T47D (cell line): ENCODE data around the gene ALG2.

Source experiments
- DNase-seq, 2 experiments: peaks; one replicate each; pipeline versions ENCODE4 v3.0.0 to v3.0.0-alpha.2; 2011 to 2012; ENCODE audit warnings: low read depth in 1 of 2, low spot score in 1 of 2
- JUND ChIP-seq: IDR thresholded peaks from 2 replicates; pipeline ENCODE4 v1.6.1; 2012; ENCODE audit warnings: low read depth
- in situ Hi-C: cut with HindIII; loops from 2 replicates; pipeline ENCODE4 v1.10.0; 2016; ENCODE audit warnings: low sequenced_read_pairs, low pct_unique_long_range_greater_than_20kb

The ALG2 gene

DNA sequence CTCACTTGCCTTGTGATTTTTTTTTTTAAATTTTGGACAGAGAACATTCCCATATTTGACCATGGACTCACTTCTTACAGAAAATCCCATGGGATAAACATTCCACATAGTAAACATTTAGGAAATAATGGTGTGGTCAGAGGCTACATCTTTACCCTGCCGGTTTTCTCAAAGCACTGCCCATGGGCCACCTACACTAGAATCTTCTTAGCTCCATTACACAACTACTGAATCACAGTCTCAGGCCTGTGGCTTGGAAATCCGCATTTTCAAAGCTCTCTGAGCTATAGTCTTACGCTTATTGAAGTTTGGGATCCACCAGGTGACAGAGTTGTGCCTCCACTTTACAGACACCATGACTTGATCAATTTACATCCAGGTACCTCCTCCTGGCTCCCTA, 39.4 kb downstream of the ALG2 start:
- in situ Hi-C loops: no loop called here
- DNase-seq: no peak
- no peak for TF ChIP-seq JUND

DNA sequence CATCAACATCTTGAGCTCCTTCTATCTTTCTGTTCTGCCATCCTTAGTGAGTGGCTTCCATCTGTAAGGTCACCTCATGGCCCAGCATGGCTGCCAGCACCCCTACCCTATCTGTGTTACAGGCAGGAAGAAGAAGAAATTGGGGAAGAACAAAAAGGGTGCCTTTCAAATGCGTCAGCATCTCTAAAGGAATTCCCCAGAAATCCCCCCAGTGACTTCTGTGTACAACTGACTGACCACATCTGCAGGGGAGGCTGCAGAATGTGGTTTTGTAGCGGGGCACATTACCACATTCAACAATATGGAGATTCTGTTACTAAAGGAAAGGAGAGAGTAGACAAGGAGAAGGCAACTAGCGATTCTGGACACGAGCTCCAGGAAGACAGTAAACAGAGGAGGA, 40.1 kb downstream of the ALG2 start:
- in situ Hi-C loops: no loop called here

DNA sequence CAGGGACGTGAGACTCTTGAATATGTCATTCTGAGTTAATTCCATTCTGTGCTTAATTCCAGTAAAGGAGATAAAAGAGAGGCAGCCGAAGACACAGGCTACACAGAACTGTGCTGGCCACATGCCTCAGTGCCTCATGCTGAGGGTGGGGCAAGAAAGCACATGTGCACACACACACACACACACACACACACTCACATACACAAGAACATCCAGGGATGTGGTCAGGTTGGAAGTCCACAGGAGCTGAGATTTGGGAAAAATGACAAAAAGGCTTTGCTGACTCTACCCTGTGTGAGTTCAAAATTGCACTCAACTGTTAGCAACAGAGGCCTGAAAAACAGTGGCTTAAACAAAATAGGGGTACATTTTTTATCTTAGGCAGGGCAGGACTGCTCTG, 40.5 kb downstream of the ALG2 start:
- in situ Hi-C loops: no loop called here
- DNase-seq: no peak
- no peak for TF ChIP-seq JUND

More for the DNA sequence above, 40.1 kb downstream of the ALG2 start:
- no peak for DNase-seq
- no peak for TF ChIP-seq JUND

DNA sequence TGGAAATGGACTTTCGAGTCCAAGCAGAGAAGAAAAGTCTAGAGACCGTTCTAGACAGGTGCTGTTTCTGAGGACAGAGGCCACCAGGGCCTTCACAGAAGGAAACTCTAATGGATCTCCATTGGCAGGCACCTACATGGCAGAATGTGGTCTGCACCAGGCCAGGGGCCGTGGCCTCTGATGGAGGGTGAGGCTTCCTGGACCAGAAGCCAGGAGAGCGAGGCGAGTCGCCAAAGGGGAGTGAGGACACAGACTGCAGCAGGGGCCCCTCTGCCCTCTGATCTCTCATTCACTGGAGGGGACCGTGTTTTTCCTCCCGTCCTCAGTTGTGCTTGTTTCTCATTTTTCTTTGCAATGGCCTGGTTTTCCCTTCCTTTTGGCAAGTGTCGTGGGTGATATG, 41.1 kb downstream of the ALG2 start:
- in situ Hi-C loops: no loop called here
- no peak for DNase-seq
- no peak for TF ChIP-seq JUND

DNA sequence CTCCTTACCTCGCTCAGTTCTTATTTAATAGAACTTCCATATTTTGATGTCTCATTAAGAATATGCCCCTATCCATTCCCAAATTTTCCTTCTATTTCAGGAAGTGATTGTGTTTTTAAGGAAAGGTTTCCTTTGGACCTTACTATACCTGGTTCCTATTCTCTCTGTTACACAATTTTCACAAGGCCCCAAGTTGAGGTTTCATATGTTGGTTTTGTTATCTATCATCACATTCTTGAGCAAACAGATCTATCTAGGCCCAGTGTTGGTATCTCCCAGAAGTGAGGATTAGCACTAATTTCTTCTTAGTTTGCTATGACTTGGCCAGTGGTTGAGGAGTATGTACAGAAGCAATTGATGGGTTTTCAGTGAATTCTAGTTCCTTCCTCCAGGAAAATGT, 41.5 kb downstream of the ALG2 start:
- no peak for TF ChIP-seq JUND
- DNase-seq: no peak
- in situ Hi-C loops: no loop called here

DNA sequence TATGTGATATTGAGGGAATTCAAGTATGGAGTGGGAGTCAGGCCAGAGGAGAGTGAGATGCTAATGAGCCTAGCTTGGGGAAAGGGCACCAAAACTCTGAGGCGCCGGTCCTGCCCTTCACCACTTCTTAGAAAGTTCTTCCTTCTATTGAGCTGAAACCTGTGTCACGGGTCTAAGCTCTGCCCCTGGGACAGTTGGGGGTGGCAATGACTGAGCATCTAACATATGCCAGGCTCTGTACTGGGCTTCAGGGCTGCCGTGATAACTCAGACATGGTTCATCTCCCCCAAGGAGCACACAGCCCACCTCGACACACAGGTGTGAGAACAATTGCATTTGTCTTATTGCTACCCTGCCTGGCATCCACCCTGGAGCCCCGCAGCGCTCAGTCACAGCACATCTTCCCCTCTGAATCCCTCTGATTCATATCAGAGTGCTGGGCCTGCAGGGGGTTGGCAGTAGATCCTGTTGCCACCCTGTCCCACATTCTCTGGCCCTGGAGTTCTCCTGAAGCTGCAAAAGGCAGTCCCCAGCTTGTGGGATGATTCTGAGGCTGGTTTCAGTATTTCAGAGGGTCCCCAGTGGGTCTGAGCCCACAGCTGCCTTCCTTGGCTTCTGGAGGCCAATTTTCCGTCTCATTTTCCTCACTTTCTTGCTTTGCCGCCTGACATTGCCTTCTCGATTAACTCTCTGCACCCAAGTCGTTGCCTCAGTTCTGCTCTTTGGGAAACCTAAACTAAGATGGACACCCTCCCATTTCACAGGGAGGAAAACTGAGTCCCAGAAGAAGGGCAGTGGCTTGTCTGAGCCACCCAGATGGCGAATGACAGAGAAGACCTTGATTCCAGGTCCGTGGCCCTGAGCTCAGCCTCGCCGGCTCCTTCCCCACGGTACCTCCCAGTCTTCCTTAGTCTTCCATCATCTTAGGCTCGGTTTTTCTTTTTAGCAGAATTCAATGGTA, 42.5 kb downstream of the ALG2 start:
- no peak for TF ChIP-seq JUND
- in situ Hi-C loops: no loop called here

DNA sequence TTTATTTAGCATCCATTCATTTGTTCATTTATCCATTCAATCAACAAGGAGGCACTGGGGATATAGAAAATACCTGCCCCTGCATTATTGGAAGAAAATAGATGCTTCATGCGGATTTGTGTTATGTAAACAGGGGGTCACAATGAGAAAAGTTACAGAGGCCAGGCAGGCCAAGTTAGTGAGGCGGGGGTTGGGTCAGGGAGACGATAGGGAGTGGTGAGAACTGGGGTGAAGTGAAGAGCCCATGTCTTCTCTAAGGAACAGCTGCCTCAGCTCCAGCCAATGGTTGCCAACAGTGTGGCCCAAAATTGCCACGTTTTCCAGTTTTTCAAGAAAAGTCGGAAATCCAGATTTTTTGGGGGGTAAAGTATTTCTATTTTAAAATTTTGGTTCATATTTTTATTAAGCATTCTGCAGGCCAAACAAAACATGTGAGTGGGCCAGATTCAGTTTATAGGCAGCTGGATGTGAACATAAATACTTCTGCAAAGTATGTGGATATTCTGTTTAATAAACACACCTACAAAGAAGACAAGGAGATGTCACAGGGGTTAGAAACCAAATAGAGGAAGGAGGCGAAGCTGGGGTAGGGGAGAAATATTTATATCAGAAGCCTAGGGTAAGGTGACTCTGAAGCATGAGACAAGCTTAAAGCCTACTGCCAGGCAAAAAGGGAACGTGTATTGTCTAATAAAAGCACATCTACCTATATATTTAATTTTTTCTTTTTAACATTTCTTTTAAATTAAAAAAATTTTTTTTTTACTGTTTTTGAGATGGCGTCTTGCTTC, 44.0 kb downstream of the ALG2 start:
- no peak for TF ChIP-seq JUND
- in situ Hi-C loops: no loop called here

More for the DNA sequence above, 42.5 kb downstream of the ALG2 start:
- no peak for DNase-seq

DNA sequence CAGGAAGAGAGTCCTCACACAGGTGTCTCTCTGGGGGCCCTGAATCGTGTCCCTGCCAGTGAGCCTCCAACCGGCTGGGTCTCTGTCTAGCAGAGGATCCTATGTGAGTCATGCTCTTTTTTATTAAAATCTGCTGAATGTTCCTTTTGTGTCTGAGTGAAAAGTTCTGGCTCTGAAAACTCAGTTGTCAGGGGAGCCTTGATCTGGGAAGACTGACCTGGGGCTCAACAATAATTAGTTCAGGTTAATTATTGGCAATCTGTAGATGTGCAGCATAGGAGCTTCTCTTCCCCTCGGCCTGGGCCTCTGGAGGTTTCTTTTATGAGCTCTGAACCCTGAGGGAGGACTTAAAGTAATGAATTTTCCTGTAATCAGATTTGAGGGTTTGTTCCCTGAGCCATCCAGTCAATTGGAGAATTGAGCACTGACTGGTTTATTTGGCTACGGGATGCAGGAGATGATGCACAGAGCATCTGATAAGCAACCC, 45.2 kb downstream of the ALG2 start:
- TF ChIP-seq JUND: no peak
- DNase-seq: no peak
- in situ Hi-C loops: no loop called here

More for the DNA sequence above, 44.0 kb downstream of the ALG2 start:
- DNase-seq: no peak

DNA sequence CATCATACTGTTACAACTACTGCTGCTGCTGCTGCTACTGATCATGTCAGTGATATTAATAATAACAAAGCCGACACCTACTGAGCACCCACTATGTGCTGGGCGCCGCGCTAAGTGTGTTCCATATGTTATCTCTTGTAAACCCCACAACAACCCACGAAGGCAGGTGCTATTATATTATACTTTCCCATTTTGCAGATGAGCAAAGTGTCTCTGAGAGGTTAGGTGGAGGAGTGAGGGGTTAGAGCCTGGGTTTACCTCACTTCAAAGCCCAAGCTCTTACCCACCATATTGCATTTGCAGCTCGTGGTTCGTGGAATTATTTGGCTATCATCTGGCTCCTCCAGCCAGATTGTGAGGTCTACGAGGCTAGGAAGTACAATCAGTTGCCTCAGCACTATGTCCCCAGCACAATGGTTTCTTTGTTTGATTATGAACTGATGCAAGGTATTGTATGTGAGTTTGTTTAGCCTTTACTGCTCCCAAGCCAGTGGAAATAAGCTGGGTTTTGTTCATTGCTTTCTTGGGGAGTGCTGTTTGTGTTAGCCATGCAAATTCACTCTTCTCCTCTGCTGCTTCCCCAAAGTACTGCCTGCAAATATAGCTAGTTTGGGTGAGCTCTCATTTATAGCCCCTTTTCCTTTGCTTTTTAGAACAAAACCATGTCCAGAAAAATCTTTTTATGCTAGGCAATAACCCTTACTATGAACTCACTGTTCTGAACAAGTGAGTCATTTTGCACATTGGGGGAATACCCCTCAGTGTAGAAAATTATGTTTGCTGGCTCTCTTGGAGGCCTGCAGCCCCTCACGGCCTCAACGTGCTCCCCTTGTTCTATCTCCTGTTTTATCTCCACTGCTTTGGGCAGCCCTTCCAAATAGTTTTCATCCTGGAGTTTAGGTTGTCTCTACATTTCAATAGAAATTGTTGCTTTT, 47.9 kb downstream of the ALG2 start:
- in situ Hi-C loops: no loop called here
- DNase-seq: no peak
- TF ChIP-seq JUND: no peak

DNA sequence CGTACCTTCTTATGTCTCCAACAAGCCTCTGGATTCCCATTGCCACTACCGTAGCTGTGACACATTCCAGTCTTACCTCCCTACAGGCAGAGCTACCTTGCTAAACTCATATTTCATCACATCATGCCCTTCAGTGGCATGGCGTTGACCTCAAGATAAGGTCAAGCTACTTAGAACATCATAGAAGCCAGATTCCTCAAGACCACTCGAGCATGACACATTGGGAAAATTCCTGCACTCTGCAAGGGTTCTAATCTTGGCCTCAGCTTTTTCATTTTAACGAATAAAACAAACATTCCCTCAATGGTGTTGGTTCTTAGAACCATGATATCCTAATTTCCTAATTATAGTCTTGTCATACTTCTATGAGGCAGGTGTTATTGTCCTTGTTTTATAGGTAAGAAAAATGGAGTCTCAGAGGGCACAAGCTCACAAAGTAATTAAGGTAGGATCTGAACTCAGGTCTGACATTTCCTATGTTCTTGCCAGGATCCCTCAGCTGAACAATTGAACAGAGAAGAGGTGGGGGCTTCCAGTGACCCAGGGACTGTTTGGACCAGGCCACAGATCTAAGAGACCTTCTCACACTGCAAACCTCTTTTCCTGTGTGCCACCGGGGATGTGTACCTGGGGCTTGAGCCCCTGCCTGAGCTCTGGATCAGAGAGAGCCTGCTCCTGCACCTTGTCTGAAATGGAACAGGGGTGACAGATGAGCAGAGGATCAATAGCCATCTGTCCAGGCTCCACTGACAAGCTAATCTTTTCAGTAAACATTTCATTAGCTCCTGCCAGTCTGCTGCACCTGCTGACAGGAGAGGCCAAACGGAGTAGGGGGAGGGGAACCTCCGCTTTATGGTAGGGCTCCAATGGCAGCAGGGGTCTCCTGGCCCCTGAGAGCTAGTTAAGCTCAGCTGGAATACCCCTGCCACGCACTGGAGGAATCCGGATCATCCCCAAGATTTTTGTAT, 49.3 kb downstream of the ALG2 start:
- in situ Hi-C loops: no loop called here
- TF ChIP-seq JUND: no peak
- DNase-seq: no peak
